ENCODE data around the gene HSD11B1.

HSD11B1 gene

GRCh38 chr1:209670441-209671082, 34.1 kb upstream of the HSD11B1 start:
- TF ChIP-seq Cebpa-rat (IDR thresholded peaks at IDR 0.05): no peak
- no peak overlapping the region for H3K27ac ChIP-seq
- 0 out of 2 replicates have a peak, but pooled peaks cover 4% of the 10 kb centered on the region for H3K4me1 ChIP-seq
- H3K4me3 ChIP-seq: no peak overlapping the region
- H3K9ac ChIP-seq: no peak overlapping the region
- H3K9me3 ChIP-seq: peaks cover 10% of the 10 kb centered on the region
- H3K36me3 ChIP-seq: no peaks in the 10 kb centered on the region
- H3K27me3 ChIP-seq: peaks cover 17% of the 10 kb centered on the region
- no peak overlapping the region for H3K4me2 ChIP-seq
- H4K20me1 ChIP-seq: no peaks in the 10 kb centered on the region

- 0 out of 2 replicates have a peak, but pooled peaks cover 4% of the 10 kb centered on the region for H3K4me1 ChIP-seq
- TF ChIP-seq Cebpa-rat (IDR thresholded peaks at IDR 0.05): no peak
- H3K4me3 ChIP-seq: no peak overlapping the region
- H4K20me1 ChIP-seq: no peaks in the 10 kb centered on the region
- H3K27ac ChIP-seq: no peak overlapping the region
- H3K9me3 ChIP-seq: peaks cover 21% of the 10 kb centered on the region
- peaks cover 30% of the 10 kb centered on the region for H3K27me3 ChIP-seq
- H3K9ac ChIP-seq: no peak overlapping the region
- H3K4me2 ChIP-seq: no peak overlapping the region
- no peaks in the 10 kb centered on the region for H3K36me3 ChIP-seq
Observed at GRCh38 chr1:209672705-209673630, 31.7 kb upstream of the HSD11B1 start.

GRCh38 chr1:209673631-209674417, 30.8 kb upstream of the HSD11B1 start:
- 0 out of 2 replicates have a peak, but pooled peaks cover 4% of the 10 kb centered on the region for H3K4me1 ChIP-seq
- no peak overlapping the region for H3K4me3 ChIP-seq
- no peaks in the 10 kb centered on the region for H4K20me1 ChIP-seq
- no peak for TF ChIP-seq Cebpa-rat (IDR thresholded peaks at IDR 0.05)
- H3K36me3 ChIP-seq: no peaks in the 10 kb centered on the region
- H3K4me2 ChIP-seq: no peak overlapping the region
- no peak overlapping the region for H3K9ac ChIP-seq
- peaks cover 30% of the 10 kb centered on the region for H3K27me3 ChIP-seq
- H3K27ac ChIP-seq: no peak overlapping the region
- peaks cover 21% of the 10 kb centered on the region for H3K9me3 ChIP-seq

- TF ChIP-seq Cebpa-rat (IDR thresholded peaks at IDR 0.05): no peak
- no peak within 1 kb of the TSS for H3K4me2 ChIP-seq
- H3K36me3 ChIP-seq: no peaks in the 10 kb centered on the region
- H3K27ac ChIP-seq: no peak within 1 kb of the TSS
- H3K27me3 ChIP-seq: peaks cover 30% of the 10 kb centered on the region
- H3K9me3 ChIP-seq: peaks cover 21% of the 10 kb centered on the region
- H3K9ac ChIP-seq: no peak within 1 kb of the TSS
- no peak within 1 kb of the TSS for H3K4me3 ChIP-seq
- H3K4me1 ChIP-seq: peaks cover 8% of the 10 kb centered on the region; the same call in 1 of the 2 replicates
- H4K20me1 ChIP-seq: no peaks in the 10 kb centered on the region
Observed at GRCh38 chr1:209674957-209675564, 29.6 kb upstream of the HSD11B1 start, which contains the start of gene G0S2. TSS of gene G0S2 (plus strand) at chr1:209675412. CDS start at chr1:209675685, 273 bp downstream.

- Histone ChIP-seq H3K9me3 (peaks cover 21% of the 10 kb centered on the region), H4K20me1 (no peaks in the 10 kb centered on the region), H3K4me3 (no peak overlapping the region), H3K4me1 (peaks cover 10% of the 10 kb centered on the region; the same call in 1 of the 2 replicates), H3K27ac (no peak overlapping the region), H3K27me3 (peaks cover 30% of the 10 kb centered on the region), H3K36me3 (no peaks in the 10 kb centered on the region), H3K4me2 (no peak overlapping the region), H3K9ac (no peak overlapping the region)
- no peak for TF ChIP-seq Cebpa-rat (IDR thresholded peaks at IDR 0.05)
Observed at GRCh38 chr1:209675565-209676154, 29.0 kb upstream of the HSD11B1 start.

- no peak overlapping the region for H3K27ac ChIP-seq
- no peak for TF ChIP-seq Cebpa-rat (IDR thresholded peaks at IDR 0.05)
- peaks cover 28% of the 10 kb centered on the region for H3K27me3 ChIP-seq
- H3K9me3 ChIP-seq: peaks cover 21% of the 10 kb centered on the region
- no peaks in the 10 kb centered on the region for H4K20me1 ChIP-seq
- no peak overlapping the region for H3K4me3 ChIP-seq
- H3K4me1 ChIP-seq: peaks cover 5% of the 10 kb centered on the region; the same call in 1 of the 2 replicates
- no peaks in the 10 kb centered on the region for H3K36me3 ChIP-seq
- no peak overlapping the region for H3K4me2 ChIP-seq
- H3K9ac ChIP-seq: no peak overlapping the region
Observed at GRCh38 chr1:209678981-209679539, 25.6 kb upstream of the HSD11B1 start.

- TF ChIP-seq Cebpa-rat (IDR thresholded peaks at IDR 0.05): no peak
- H3K4me2 ChIP-seq: peak overlapping the region; percentile 90
- H3K27me3 ChIP-seq: no peaks in the 10 kb centered on the region
- peak overlapping the region; percentile 12; the same call in 1 of the 2 replicates for H3K9ac ChIP-seq
- no peaks in the 10 kb centered on the region for H3K9me3 ChIP-seq
- H3K36me3 ChIP-seq: no peaks in the 10 kb centered on the region
- H3K4me3 ChIP-seq: peak overlapping the region; percentile 38; the same call in 1 of the 2 replicates
- H3K4me1 ChIP-seq: peaks cover 57% of the 10 kb centered on the region
- H4K20me1 ChIP-seq: no peaks in the 10 kb centered on the region
- H3K27ac ChIP-seq: peak overlapping the region; percentile 24; the same call in 1 of the 2 replicates
Observed at GRCh38 chr1:209685821-209686220, 18.8 kb upstream of the HSD11B1 start.

- H3K9me3 ChIP-seq: no peaks in the 10 kb centered on the region
- H3K9ac ChIP-seq: no peak overlapping the region; the same call in 1 of the 2 replicates
- H3K27me3 ChIP-seq: no peaks in the 10 kb centered on the region
- no peak overlapping the region for H3K27ac ChIP-seq
- H3K4me3 ChIP-seq: 0 out of 2 replicates have a peak overlapping the region, but pooled peaks have one; percentile 38
- no peaks in the 10 kb centered on the region for H3K36me3 ChIP-seq
- H4K20me1 ChIP-seq: no peaks in the 10 kb centered on the region
- TF ChIP-seq Cebpa-rat (IDR thresholded peaks at IDR 0.05): no peak
- H3K4me1 ChIP-seq: peaks cover 57% of the 10 kb centered on the region
- H3K4me2 ChIP-seq: peak overlapping the region; percentile 90
Observed at GRCh38 chr1:209686322-209686721, 18.3 kb upstream of the HSD11B1 start.

Data from BLaER1 (cell line).